ENCODE measurements around the gene HACD4.

The HACD4 gene

GRCh38 chr9:21070906-21071305 is 39.5 kb upstream of the HACD4 start:
- Mint-ChIP-seq H3K4me3 (no peak overlapping the region), H3K27me3 (ENCODE audit: low read depth, poor library complexity) (peaks cover 3% of the 10 kb centered on the region), H3K4me1 (no peaks in the 10 kb centered on the region), H3K36me3 (ENCODE audit: low read depth) (no peaks in the 10 kb centered on the region), H3K9me3 (peaks cover 3% of the 10 kb centered on the region), H3K27ac (no peak overlapping the region)
- no peak for DNase-seq
- TF ChIP-seq CTCF (IDR thresholded peaks at IDR 0.05): no peak

GRCh38 chr9:21070171-21070571 is 38.7 kb upstream of the HACD4 start:
- peaks cover 6% of the 10 kb centered on the region for H3K27me3 Mint-ChIP-seq (ENCODE audit: low read depth, poor library complexity)
- no peak overlapping the region for H3K27ac Mint-ChIP-seq
- no peaks in the 10 kb centered on the region for H3K4me1 Mint-ChIP-seq
- H3K4me3 Mint-ChIP-seq: no peak overlapping the region
- H3K36me3 Mint-ChIP-seq (ENCODE audit: low read depth): no peaks in the 10 kb centered on the region
- TF ChIP-seq CTCF (IDR thresholded peaks at IDR 0.05): peak; percentile 5
- DNase-seq: no peak
- peaks cover 3% of the 10 kb centered on the region for H3K9me3 Mint-ChIP-seq

GRCh38 chr9:21060919-21061561 is 29.6 kb upstream of the HACD4 start:
- H3K36me3 Mint-ChIP-seq (ENCODE audit: low read depth): no peaks in the 10 kb centered on the region
- no peak for TF ChIP-seq CTCF (IDR thresholded peaks at IDR 0.05)
- H3K9me3 Mint-ChIP-seq: no peaks in the 10 kb centered on the region
- DNase-seq: no peak
- peaks cover 13% of the 10 kb centered on the region for H3K27me3 Mint-ChIP-seq (ENCODE audit: low read depth, poor library complexity)
- H3K27ac Mint-ChIP-seq: no peak overlapping the region
- no peak overlapping the region for H3K4me3 Mint-ChIP-seq
- H3K4me1 Mint-ChIP-seq: no peaks in the 10 kb centered on the region

GRCh38 chr9:21056931-21057330 is 25.5 kb upstream of the HACD4 start:
- no peak for DNase-seq
- TF ChIP-seq CTCF (IDR thresholded peaks at IDR 0.05): no peak
- Mint-ChIP-seq H3K27ac (no peak overlapping the region), H3K9me3 (no peaks in the 10 kb centered on the region), H3K27me3 (ENCODE audit: low read depth, poor library complexity) (peaks cover 6% of the 10 kb centered on the region), H3K36me3 (ENCODE audit: low read depth) (no peaks in the 10 kb centered on the region), H3K4me3 (no peak overlapping the region), H3K4me1 (no peaks in the 10 kb centered on the region)

GRCh38 chr9:21053851-21054250 is 22.4 kb upstream of the HACD4 start:
- Mint-ChIP-seq H3K4me1 (no peaks in the 10 kb centered on the region), H3K9me3 (no peaks in the 10 kb centered on the region), H3K4me3 (no peak overlapping the region), H3K27me3 (ENCODE audit: low read depth, poor library complexity) (peaks cover 2% of the 10 kb centered on the region), H3K27ac (peak overlapping the region; percentile 75), H3K36me3 (ENCODE audit: low read depth) (no peaks in the 10 kb centered on the region)
- TF ChIP-seq CTCF (IDR thresholded peaks at IDR 0.05): no peak
- no peak for DNase-seq

GRCh38 chr9:21047281-21047691 is 15.8 kb upstream of the HACD4 start:
- DNase-seq: no peak
- Mint-ChIP-seq H3K4me1 (no peaks in the 10 kb centered on the region), H3K27ac (no peak overlapping the region), H3K27me3 (ENCODE audit: low read depth, poor library complexity) (peaks cover 5% of the 10 kb centered on the region), H3K9me3 (no peaks in the 10 kb centered on the region), H3K4me3 (no peak overlapping the region), H3K36me3 (ENCODE audit: low read depth) (no peaks in the 10 kb centered on the region)
- no peak for TF ChIP-seq CTCF (IDR thresholded peaks at IDR 0.05)
